Measurements from ENCODE around the gene NKTR. TPM values are rescaled to one million over a fixed set of nuclear protein-coding genes. Genes with fewer than 3 reads are reported as not detected.

Gene NKTR
- total RNA-seq, 1 experiment from 2014 or later, result 26.9 TPM

GRCh38 chr3:42691816-42692666, 91.6 kb downstream of the NKTR start:
- DNase-seq (ENCODE audit: extremely low read depth, low read depth), result no peak

- DNase-seq (ENCODE audit: extremely low read depth, low read depth), result no peak
These were observed 92.4 kb downstream of the NKTR start for GRCh38 chr3:42692667-42693529.

GRCh38 chr3:42693530-42693930, 93.0 kb downstream of the NKTR start:
- no peak for DNase-seq (ENCODE audit: extremely low read depth, low read depth)

GRCh38 chr3:42694366-42694765, 93.9 kb downstream of the NKTR start:
- DNase-seq (ENCODE audit: extremely low read depth, low read depth), result no peak

GRCh38 chr3:42696356-42697288, 96.1 kb downstream of the NKTR start:
- DNase-seq (ENCODE audit: extremely low read depth, low read depth), result no peak

- DNase-seq (ENCODE audit: extremely low read depth, low read depth), result no peak
These were observed 97.0 kb downstream of the NKTR start for GRCh38 chr3:42697289-42698051.

Other genes starting within 250 kb of the NKTR start
- not detected in 2 replicates for gene LYZL4, start 190.1 kb upstream of the NKTR start, total RNA-seq (2014; rRNA removed; shearing (Covaris generic))
- gene VIPR1, start 98.0 kb upstream of the NKTR start, total RNA-seq (2014; rRNA removed; shearing (Covaris generic)), result 0.35 TPM in 1 of 2 replicates, not detected in the other
- 46.7 and 57.2 TPM in 2 replicates for gene SEC22C, start 18.7 kb upstream of the NKTR start, total RNA-seq (2014; rRNA removed; shearing (Covaris generic))
- 19.5 and 21.4 TPM in 2 replicates for gene SS18L2, start 9.8 kb upstream of the NKTR start, total RNA-seq (2014; rRNA removed; shearing (Covaris generic))
- gene ZBTB47, start 53.0 kb downstream of the NKTR start, total RNA-seq (2014; rRNA removed; shearing (Covaris generic)), result 1.5 TPM in 2 replicates
- gene KLHL40, start 84.9 kb downstream of the NKTR start, total RNA-seq (2014; rRNA removed; shearing (Covaris generic)), result not detected in 2 replicates
- gene HHATL, start 102.1 kb downstream of the NKTR start, total RNA-seq (2014; rRNA removed; shearing (Covaris generic)), result not detected in 2 replicates
- 0.87 and 2.8 TPM in 2 replicates for gene CCDC13, start 172.6 kb downstream of the NKTR start, total RNA-seq (2014; rRNA removed; shearing (Covaris generic))
- gene HIGD1A, start 203.8 kb downstream of the NKTR start, total RNA-seq (2014; rRNA removed; shearing (Covaris generic)), result 121 and 123 TPM in 2 replicates
- not detected in 2 replicates for gene ACKR2, start 208.8 kb downstream of the NKTR start, total RNA-seq (2014; rRNA removed; shearing (Covaris generic))